Endothelial cell of umbilical vein (primary cell): ENCODE data around the gene FGFR1OP2. TPM values are rescaled to one million over a fixed set of nuclear protein-coding genes. Genes with fewer than 3 reads are reported as not detected.

ENCODE experiments used
- BruUV-seq: library from RNA; stranded (reverse); fragments of 400-500 nt; replicated peaks from 2 replicates; lab custom pipeline; 2021; lab: Mats Ljungman, UMichigan
- CTCF ChIA-PET: fragments of 300-600, 350-600 bp; sonication (Branson Sonifier 250); formaldehyde crosslinking; loops from one replicate; lab custom pipeline; 2021; ENCODE audit warnings: antibody characterized with exemption, inconsistent platforms; lab: Charles Lee
- POLR2A ChIA-PET: fragments of 300-600, 350-600 bp; sonication (Branson Sonifier 250); formaldehyde crosslinking; loops from one replicate; lab custom pipeline; 2021; ENCODE audit warnings: antibody characterized with exemption, inconsistent platforms; lab: Charles Lee
- DNase-seq: peaks from one replicate; pipeline ENCODE4 v3.0.0-alpha.2; 2011; ENCODE audit warnings: low read depth, low spot score
- FAIRE-seq: peaks from 2 replicates; lab custom pipeline; 2011; peaks lifted over from hg19 to GRCh38; lab: Jason Lieb, UNC
- H2AFZ ChIP-seq: 2 replicates; pipeline ENCODE4 v1.6.0; 2012; ENCODE audit warnings: low read depth, low read length, control low read depth, inconsistent platforms
- H3K27ac ChIP-seq: 2 replicates; pipeline ENCODE4 v1.5.1; 2011; ENCODE audit warnings: low read depth, mild to moderate bottlenecking, control low read depth, low read length, moderate library complexity; ENCODE audit not compliant: insufficient read depth
- H3K27me3 ChIP-seq, 2 experiments: 2 replicates each; pipeline versions ENCODE4 v1.6.0 to v1.6.1; 2011; ENCODE audit warnings: low read length in 2 of 2, mixed read lengths in 1 of 2; ENCODE audit not compliant: control insufficient read depth in 2 of 2, insufficient read depth in 2 of 2
- H3K36me3 ChIP-seq, 2 experiments: 2 replicates in 1 of 2; 3 replicates in 1 of 2; pipeline ENCODE4 v1.5.1; 2011; ENCODE audit warnings: low read length in 2 of 2, mild to moderate bottlenecking in 1 of 2, moderate library complexity in 1 of 2; ENCODE audit not compliant: control insufficient read depth in 2 of 2, insufficient read depth in 2 of 2; ENCODE audit errors: extremely low read depth in 1 of 2
- H3K4me1 ChIP-seq: 3 replicates; pipeline ENCODE4 v1.5.1; 2011; ENCODE audit warnings: mild to moderate bottlenecking, low read length; ENCODE audit not compliant: control insufficient read depth, insufficient read depth; ENCODE audit errors: extremely low read depth
- H3K4me2 ChIP-seq: 2 replicates; pipeline ENCODE4 v1.6.1; 2011; ENCODE audit warnings: low read length, control low read depth, mixed read lengths; ENCODE audit not compliant: insufficient read depth
- H3K4me3 ChIP-seq, 3 experiments: fragments of 200-600 bp in 1 of 3; sonication (generic), shearing (Covaris generic) in 1 of 3; replicated peaks in 1 of 3; 2 replicates each; pipeline ENCODE4 v1.5.1; 2011 to 2016; ENCODE audit warnings: control low read depth in 3 of 3, low read length in 3 of 3, mild to moderate bottlenecking in 2 of 3, inconsistent platforms in 1 of 3, low read depth in 1 of 3, moderate library complexity in 1 of 3; ENCODE audit not compliant: insufficient read depth in 1 of 3
- H3K79me2 ChIP-seq: 2 replicates; pipeline ENCODE4 v1.6.0; 2012; ENCODE audit warnings: low read length, inconsistent platforms; ENCODE audit not compliant: control insufficient read depth, insufficient read depth
- H3K9ac ChIP-seq: replicated peaks from 2 replicates; pipeline ENCODE3; 2011; ENCODE audit warnings: low read length, control low read depth; ENCODE audit not compliant: insufficient read depth; ENCODE audit errors: extremely low read depth
- H3K9me1 ChIP-seq: replicated peaks from 3 replicates; pipeline ENCODE4 v1.6.0; 2011; ENCODE audit warnings: mild to moderate bottlenecking, low read length; ENCODE audit not compliant: control insufficient read depth, insufficient read depth; ENCODE audit errors: extremely low read depth
- H3K9me3 ChIP-seq: replicated peaks from 2 replicates; pipeline ENCODE4 v1.5.1; 2012; ENCODE audit warnings: low read length, inconsistent platforms; ENCODE audit not compliant: control insufficient read depth, insufficient read depth
- H4K20me1 ChIP-seq: replicated peaks from 2 replicates; pipeline ENCODE3; 2011; ENCODE audit warnings: mild to moderate bottlenecking, low read length; ENCODE audit not compliant: control insufficient read depth, insufficient read depth; ENCODE audit errors: extremely low read depth
- CTCF ChIP-seq, 2 donors: IDR thresholded peaks; 1 replicate in 1 of 2; 2 replicates in 1 of 2; pipeline ENCODE4 v1.5.1; 2011; ENCODE audit warnings: low read length in 2 of 2, mild to moderate bottlenecking in 2 of 2, moderate library complexity in 2 of 2, control low read depth in 1 of 2, inconsistent platforms in 1 of 2, low read depth in 1 of 2; ENCODE audit not compliant: insufficient read depth in 1 of 2; ENCODE audit errors: extremely low read depth in 1 of 2
- EZH2 ChIP-seq: IDR thresholded peaks from 2 replicates; pipeline ENCODE4 v1.6.1; 2012; ENCODE audit warnings: borderline replicate concordance, low read depth, mild to moderate bottlenecking, moderate library complexity, low read length, inconsistent platforms; ENCODE audit not compliant: severe bottlenecking
- FOS ChIP-seq: IDR thresholded peaks from 2 replicates; pipeline ENCODE4 v1.6.1; 2011; ENCODE audit warnings: mild to moderate bottlenecking, low read length, moderate library complexity, borderline replicate concordance; ENCODE audit not compliant: insufficient read depth
- GATA2 ChIP-seq: IDR thresholded peaks from 2 replicates; pipeline ENCODE4 v1.7.0; 2011; ENCODE audit warnings: low read depth, mild to moderate bottlenecking, moderate library complexity, mixed read lengths, low read length; ENCODE audit not compliant: insufficient read length, insufficient read depth
- JUN ChIP-seq: IDR thresholded peaks from 2 replicates; pipeline ENCODE4 v1.6.1; 2011; ENCODE audit warnings: borderline replicate concordance, low read depth; ENCODE audit not compliant: insufficient read length, insufficient read depth
- MAX ChIP-seq: IDR thresholded peaks from 2 replicates; pipeline ENCODE4 v1.6.1; 2011; ENCODE audit not compliant: insufficient read depth, insufficient read length
- MYC ChIP-seq: IDR thresholded peaks from one replicate; pipeline ENCODE4 v1.6.1; 2011; ENCODE audit warnings: mild to moderate bottlenecking, low read depth, low read length
- POLR2A ChIP-seq: IDR thresholded peaks from 2 replicates; pipeline ENCODE4 v1.6.1; 2012; ENCODE audit warnings: low read depth, mild to moderate bottlenecking, control low read depth, low read length
- POLR2AphosphoS5 ChIP-seq: IDR thresholded peaks from 2 replicates; pipeline ENCODE4 v1.6.1; 2012; ENCODE audit warnings: low read depth, mild to moderate bottlenecking, control low read depth, low read length, moderate library complexity; ENCODE audit not compliant: insufficient read depth
- dilution Hi-C: fragments of 300-500 bp; cut with MboI; formaldehyde crosslinking; loops from one replicate; pipeline ENCODE4 v1.15.0; 2019; ENCODE audit warnings: low sequenced_read_pairs; ENCODE audit not compliant: extremely low pct_ligation_motif_present
- intact Hi-C: fragments of 100-400 bp; cut with micrococcal nuclease; formaldehyde crosslinking; loops from one replicate; pipeline ENCODE4 v1.10.0; 2022
- polyA plus RNA-seq, 4 experiments: library from polyadenylated mRNA; depleted of rRNA in 3 of 4; stranded (reverse) in 3 of 4; unstranded in 1 of 4; fragments of >200 nt; gene quantifications; 2 replicates each; pipeline versions ENCODE4 v1.2.1 to v1.2.3, GENCODE V29; 2011 to 2012; ENCODE audit warnings: missing spikeins in 1 of 4
- total RNA-seq: library from RNA; stranded (reverse); gene quantifications from 2 replicates; pipeline ENCODE4 v1.2.3, GENCODE V29; 2021

The FGFR1OP2 gene
- total and polyA plus RNA-seq, 2 donors (not counting 3 experiments of a cell fraction or from before 2014, with no cell fraction given): 22.7 to 49.3 TPM

DNA sequence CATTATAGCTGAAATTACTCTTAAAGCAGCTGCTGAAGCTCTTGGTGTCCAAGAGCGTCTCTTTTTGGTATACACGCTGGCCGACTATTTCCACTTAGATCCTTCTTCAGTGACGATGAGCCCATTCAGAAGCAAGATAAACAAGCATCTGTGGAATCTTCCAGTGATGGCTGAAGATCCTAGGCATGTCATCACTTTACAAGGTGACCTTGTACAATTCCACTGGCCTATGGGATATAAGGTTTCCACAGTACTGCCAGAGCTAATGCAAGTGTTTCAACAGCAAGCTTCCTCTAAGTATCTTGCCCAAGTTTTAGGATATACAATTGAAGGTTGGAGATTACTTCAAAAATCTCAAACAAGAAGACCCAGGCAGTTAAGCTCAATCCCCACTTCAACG lies 47.5 kb upstream of the FGFR1OP2 start:
- Histone ChIP-seq H3K9me1 (no peaks in the 10 kb centered on the region), H3K4me1 (no peaks in the 10 kb centered on the region), H3K27ac (no peak overlapping the region), H3K27me3 (no peaks in the 10 kb centered on the region), H3K4me2 (no peak overlapping the region), H2AFZ (no peak overlapping the region), H3K79me2 (no peaks in the 10 kb centered on the region), H3K9me3 (no peaks in the 10 kb centered on the region), H3K36me3 (no peaks in the 10 kb centered on the region), H3K4me3 (no peak overlapping the region), H3K9ac (no peak overlapping the region), H4K20me1 (no peaks in the 10 kb centered on the region)
- no peak for TF ChIP-seq MYC
- TF ChIP-seq MAX: no peak
- TF ChIP-seq GATA2: no peak
- no peak for TF ChIP-seq FOS
- no peak for TF ChIP-seq CTCF (IDR thresholded peaks at IDR 0.05; ENCODE audit: extremely low read depth in 1 of 2, insufficient read depth in 1 of 2, low read depth in 1 of 2, low read length in 2 of 2)
- no peak for TF ChIP-seq JUN
- no peak for TF ChIP-seq EZH2
- TF ChIP-seq POLR2A: no peak
- TF ChIP-seq POLR2AphosphoS5: no peak
- dilution Hi-C loops (no loop called here), intact Hi-C loops (no loop called here)
- DNase-seq (no peak), FAIRE-seq (no peak)
- CTCF ChIA-PET: interaction anchor here (0.7 to 1.8 kb wide), 4 partner anchors 12 to 415 kb away, joined by 3 to 7 read pairs (median 4); partner anchors contain the start of gene ITPR2
- POLR2A ChIA-PET: no interaction called here
- no TSS peak for BruUV-seq
